ENCODE measurements around the gene MDFI.

The MDFI gene

DNA sequence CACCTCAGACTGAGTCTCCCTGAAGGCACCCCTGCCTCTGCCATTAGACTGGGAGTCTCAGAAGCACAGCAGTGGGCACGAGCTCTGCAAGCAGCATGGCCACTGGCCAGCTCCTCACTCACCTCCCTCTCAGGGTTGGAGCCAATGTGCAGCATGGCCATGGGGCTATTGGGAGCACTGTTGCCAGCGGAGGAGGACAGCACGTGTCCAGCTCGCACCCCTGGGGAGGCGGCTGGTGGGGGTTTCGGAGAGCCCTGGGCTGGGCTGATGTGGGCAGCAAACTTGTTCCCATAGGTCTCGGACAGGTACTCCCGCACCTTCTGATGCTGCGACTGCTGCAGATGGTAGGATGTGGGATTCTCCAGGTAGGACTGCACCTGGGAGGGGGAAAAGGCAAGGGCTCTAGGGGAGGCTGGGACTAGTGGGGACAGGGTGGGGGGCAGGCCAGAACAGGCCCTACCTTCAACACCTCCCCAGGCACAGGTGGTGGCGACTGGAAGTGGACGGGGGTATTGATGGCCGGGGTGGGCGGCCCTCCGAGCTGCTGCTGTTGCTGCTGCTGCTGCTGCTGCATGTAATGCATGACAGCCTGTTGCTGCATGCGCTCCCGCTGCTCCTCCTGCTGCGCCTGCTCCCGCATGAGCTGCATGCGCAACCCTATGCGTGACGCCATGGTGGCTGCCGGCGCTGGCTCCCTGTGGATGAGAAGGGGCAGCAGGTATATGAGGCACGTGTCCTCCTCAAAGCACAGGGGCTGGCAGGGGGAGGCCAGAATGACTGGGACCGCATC, 52.5 kb downstream of the MDFI start:
- no peak for DNase-seq

DNA sequence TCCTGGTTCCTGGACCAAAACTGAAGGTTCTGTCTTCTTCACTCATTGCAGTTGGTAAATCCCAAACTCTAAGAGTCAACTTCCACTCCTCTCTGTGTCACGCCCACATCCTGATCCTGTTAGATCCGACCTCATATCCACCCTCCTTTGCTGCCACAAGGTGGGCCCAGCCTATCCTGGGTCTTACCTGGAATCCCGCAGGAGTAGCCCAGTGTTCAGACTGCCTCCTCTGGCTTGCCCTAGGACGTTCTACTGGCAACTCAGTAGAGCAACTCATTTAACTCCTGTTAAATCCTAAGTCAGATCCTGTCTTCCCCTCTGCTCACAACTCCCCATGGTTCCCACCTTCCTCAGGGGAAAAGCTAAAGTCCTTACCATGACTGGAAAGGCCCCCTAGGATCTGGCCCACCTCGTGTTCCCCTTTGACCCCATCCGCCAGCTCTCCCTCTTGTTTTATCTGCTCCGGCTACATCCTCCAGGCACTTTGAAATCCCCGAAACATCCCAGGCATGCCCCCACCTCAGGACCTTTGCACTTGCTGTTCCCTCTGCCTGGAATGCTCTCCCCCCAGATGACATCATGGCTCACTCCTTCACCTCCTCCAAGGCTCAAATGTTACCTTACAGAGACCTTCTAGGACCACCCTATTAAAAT, 53.3 kb downstream of the MDFI start:
- no peak for DNase-seq

DNA sequence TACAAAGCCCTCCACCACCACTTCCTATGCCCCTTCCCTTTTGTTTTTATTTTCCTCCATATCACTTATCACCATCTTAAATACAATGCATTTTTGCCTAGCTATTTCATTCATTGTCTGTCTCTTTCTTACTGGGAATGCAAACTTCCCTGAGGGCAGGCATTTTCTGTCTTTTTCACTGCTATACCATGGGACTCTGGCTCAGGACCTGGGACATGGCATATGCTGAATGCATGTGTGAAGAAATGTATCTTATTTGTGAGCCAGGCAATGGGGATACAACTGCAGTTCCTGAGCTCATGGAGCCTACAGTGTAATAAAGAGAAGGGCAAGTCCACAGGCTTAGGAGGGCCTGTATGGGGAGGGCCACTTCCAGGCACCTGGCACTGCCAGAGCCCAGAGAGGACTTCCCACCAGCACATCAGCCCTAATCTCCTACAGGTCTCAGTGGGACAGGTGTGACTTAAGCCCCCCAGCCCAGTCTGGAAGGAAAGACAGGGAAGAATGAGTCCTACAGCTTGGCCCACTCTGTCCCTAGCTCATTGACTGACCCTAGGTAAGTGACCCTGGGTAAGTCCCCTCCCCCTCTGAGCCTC, 53.9 kb downstream of the MDFI start:
- no peak for DNase-seq

DNA sequence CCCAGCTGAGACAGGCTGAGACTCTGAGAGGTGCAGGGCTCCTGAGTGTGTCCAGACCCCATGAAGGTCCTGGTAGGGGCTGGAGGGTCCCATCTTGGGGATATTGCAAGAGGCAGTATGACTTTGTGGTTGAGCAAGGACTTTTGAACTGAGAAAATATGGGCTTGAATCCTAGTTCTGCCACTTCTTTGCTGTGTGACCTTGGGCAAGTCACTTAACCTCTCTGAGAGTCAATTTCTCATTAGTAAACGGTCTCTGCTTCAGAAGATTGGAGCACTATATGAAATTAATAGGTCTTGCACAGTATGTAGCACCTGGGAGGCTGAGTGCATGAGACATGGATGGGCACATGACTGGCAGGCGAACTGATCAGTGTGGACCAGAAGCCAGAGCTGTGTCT, 54.5 kb downstream of the MDFI start:
- no peak for DNase-seq

DNA sequence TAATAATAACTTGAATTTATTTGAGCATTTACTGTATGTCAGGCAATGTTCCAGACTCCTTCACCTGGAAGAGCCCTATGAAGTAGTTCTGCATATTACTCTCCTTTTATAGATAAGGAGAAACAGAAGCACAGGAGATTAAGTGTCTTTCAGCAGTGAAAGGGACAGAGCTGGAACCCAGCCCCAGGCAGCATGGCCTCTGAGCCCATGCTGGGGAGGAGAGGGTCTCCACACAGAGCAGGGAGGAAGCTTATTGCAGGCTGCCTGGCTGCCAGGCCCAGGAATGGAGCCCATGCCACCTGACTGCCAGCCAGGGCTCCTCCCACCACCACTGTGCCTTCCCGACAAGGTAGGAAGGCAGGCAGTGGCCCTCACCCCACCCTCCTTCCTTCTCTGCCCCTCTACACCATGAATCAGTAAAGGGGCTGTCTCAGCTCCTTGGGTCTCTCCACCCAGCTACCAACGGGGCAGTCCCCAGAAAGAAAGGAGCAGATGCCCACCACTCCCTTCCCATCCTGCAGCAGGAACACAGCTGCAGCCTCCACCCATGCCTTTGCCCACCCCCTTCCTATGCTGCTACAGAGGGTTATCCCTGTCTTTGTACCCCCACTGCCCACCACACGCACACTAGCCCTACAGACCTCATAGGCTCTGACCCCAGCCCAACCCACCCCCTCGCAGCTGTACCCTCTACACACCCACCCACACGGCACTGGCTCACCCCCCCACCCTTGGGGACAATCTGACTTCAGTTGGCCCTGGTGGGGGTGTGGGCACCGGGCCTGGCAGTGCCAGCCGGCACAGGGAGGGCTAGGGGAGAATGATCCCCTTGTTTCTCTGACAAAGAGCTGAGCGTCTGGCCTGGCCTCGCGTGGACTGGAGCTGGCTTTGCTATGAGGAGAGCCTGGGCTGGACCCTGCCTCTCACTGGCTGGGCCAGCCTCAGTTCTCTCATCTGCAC, 55.3 kb downstream of the MDFI start:
- no peak for DNase-seq

DNA sequence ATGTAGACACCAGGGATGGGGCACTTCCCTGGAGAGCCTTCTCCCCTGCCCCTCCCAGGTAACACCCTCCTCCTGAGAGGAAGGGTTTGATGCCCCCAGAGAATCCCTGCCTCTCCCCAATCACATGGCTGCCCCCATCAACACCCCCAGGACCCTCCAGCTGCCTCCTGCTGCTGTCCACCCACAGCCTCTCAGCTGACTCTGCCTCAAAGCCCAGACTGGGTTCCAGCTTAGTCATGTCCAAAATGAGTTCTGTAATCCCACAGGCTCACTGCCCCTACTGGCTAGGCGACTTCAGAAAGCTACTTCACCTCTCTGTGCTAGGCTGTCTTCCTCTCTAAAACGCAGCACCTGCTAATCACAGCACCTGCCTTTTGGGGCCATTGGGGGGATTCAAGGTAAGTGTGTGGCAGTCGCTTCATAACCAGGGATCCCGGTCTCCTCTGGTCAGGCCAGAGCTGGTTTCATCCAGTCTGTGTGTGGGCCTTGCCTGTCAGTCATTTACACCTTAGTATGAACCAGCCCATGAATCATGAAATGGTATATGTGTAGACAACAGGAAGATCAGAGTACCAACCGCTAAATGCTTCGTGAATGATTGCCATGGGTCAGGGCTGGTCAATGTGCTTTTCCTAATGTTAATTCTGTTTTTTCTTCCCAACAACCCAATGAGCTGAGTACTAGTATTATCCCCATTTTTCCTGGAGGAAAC, 56.7 kb downstream of the MDFI start:
- no peak for DNase-seq

DNA sequence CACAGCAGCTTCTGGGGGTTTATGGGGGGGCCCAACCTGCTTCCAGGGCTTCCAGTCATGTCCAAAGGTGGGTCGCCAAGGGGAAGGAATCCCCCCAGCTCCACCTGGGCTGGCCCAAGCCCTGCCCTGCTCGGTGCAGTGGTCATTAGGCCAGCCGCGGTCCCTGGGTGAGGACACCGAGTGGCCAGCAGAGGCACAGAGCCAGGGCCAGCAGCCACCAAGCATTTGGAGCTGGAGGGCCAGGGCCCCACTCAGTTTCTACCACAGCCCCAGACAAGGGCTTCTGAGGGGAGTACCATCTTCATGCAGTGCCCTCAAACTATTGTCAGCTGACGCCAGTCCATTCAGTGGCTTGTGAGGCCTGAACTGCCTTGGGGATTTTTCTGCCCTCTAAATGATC, 57.6 kb downstream of the MDFI start:
- DNase-seq, result no peak

DNA sequence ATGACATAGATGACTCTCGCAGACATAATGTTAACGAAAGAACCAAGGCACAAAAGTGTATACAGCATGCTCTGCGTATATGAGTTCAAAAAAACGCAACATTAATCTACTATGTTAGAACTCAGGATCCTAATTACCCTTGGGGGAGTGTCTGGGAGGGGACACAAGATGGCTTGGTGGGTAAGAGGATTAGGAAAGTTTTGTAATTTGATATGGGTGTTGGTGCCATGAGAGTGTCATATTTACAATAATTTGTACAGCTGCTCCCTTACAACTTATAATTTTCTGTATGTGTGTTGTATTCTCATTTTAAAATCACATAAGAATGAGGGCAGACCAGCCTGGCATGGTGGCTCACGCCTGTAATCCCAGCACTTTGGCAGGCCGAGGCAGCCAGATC, 58.5 kb downstream of the MDFI start:
- no peak for DNase-seq

DNA sequence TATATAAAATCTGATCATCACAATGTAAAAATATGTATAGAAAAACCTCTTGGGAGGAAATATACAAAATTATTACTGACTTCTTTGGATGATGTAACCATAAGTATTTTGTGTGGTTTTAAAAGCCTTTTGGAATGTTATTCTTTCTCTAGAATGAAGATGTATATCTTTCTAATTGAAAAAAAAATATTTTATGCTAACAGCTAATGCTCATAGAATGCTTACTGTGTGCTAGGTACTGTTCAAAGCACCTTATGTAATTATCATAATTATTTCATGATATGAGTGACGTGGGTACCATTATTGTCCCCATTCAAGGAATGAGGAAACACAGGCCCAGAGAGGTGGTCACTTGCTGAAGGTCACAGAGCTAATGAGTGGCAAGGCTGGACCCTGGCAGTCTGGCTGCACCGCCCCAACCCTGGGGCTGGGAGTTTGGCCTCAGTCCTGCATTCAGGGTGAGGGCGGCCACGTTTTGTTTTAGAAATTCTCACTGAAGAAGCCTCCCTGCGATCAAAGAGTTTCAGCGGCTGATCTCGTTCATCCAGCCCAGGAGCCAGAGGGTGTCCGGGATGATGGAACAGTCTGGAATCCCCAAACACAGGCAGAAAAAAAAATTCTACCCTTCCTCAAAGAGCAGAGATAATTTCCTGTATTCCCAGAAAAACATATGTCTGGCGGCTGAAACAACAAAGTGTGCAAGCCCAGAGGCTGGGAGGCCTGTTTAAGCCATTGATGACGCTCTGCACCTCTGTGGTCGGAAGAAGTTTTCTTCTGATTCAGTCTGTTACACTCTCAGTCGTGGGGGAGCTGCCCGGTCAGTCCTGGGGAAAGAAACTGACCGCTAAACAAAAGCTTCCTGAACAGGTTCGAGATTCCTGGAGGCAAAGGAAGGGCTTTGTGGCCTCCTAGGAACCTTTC, 59.9 kb downstream of the MDFI start:
- DNase-seq, result no peak

DNA sequence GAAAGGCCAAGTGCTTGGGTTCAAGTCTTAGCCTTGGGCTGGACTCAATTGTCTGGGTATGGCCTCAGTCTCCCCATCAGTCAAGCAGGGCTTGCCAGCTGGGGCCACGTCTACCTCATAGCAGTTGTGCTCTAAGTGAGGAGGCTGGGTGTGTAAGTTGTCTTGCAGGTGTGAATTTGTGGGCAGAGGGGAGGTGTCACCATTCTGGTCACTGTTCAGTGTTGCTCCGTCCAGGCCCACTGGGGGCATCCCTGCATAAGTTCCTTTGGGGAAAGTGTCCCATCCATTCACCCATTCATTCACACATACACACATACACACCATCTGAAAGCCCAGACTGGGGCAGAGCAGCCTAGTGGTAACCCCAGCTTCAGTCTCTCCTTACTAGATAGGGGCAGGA, 60.8 kb downstream of the MDFI start:
- no peak for DNase-seq

DNA sequence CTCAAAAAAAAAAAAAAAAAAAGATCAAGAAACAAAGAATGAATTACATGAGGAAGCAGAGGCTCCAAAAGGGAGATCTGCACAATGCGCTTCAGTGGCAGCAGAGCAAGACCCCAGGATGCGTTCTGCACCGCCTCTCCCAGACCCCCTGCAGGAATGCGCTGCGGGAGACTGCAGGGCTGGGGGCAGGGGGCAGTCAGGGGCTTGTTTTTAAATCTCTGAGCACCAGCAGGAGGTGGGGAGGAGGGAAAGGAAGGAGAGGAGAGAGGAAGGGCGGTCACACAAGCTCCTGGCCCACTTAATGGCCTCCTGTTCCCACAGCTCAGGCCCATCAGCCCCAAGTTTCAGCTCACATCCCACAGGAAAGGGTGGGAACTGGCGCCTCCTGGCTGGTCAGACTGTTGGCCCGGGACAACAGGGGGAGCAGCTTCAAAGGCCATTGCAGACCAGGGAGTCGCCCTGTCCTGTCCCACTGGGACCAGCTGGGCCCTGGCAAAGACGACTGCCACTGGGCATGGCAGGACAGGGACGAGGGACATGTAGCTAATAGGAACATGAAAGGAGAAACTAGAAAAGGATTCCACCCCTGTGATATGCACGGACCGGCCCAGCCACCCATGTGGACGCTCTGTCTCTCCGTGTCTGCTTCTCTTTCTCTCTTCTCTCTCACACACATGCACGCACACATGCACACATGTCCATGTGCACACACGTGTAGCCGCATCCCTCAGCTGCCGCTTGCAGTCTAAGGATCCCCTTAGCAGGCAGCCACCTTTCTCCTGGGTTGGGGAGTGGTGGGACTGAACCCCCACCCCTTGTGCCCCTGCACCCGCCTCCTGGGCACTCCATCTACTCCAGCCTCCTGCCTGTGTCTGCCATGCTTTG, 62.4 kb downstream of the MDFI start:
- no peak for DNase-seq

DNA sequence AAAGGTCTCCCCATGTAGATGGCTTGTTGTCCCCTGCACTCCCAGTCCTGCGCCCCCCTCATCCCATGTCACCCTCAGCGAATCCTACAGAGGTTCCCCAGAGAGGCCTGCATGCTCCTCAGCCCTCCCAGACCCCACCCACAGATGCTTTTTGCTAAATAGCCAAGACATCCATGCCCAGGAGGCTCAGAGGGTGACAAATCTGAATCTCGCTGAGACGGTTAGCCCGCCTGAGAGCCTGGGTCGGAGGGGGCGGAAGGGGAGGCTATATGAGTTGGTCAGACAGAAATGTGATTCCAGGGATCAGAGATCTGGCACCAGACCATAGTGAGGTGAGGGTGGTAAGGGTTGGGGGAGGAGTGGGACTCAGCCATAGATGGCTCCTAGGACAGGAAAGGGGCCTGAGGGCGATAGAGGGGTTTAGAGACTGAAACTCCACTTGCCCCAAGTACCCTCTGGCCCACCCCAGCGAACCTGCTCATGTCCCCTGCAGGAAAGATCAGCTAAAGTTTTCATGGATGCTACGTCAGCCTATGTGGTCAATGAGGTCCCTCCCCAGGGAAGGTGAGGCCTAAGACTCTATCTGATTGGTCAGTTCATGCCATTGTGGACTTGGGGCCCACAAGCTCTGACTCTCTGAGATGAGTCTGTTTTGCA, 63.9 kb downstream of the MDFI start:
- DNase-seq, result no peak

DNA sequence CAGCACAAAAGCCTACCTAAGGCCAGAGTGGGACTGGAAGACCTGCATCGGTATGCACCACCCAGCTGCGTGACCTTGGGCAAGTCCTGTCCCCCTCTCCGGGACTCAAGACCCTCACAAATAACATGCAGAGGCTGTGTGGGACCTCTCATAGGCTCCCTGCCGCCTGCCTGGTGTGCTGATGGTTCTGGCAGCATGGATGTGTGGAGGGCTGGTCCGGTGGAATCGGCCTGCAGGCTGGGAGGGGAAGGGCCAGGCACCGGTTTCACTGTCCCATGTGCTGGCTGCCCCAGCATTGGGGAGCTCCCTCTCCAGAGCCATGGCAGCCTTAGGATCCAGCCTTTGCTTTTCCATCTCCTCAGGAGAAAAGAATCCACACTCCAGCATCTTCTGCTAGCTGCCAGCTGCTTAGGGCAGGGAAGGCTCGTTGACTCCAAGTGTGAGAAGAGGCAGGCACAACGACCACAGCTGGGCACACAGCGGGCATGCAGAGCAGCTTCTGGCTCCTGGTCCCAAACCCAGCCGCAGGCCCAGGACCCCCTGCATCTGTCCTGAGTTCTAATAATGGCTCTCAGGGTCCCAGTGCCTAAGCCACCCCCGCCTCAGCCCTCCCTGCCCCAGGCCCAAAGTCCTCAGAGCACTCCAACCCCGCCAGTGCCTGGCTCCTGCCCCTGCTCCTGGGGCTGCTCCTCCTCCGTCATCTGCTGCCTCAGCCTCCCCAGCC, 64.7 kb downstream of the MDFI start:
- no peak for DNase-seq

Measured in DMS153 (cell line).